GM12873 (cell line): ENCODE measurements around the gene CTNND1.

Source experiments
- CTCF ChIP-seq: IDR thresholded peaks from 2 replicates; pipeline ENCODE4 v1.5.1; 2012; ENCODE audit warnings: low read depth, mild to moderate bottlenecking, moderate library complexity, low read length, control low read depth; ENCODE audit not compliant: insufficient read depth; ENCODE audit errors: missing control alignments

Gene CTNND1

GRCh38 chr11:57732661-57733060 lies 28.9 kb upstream of the CTNND1 start:
- no peak for TF ChIP-seq CTCF

DNA sequence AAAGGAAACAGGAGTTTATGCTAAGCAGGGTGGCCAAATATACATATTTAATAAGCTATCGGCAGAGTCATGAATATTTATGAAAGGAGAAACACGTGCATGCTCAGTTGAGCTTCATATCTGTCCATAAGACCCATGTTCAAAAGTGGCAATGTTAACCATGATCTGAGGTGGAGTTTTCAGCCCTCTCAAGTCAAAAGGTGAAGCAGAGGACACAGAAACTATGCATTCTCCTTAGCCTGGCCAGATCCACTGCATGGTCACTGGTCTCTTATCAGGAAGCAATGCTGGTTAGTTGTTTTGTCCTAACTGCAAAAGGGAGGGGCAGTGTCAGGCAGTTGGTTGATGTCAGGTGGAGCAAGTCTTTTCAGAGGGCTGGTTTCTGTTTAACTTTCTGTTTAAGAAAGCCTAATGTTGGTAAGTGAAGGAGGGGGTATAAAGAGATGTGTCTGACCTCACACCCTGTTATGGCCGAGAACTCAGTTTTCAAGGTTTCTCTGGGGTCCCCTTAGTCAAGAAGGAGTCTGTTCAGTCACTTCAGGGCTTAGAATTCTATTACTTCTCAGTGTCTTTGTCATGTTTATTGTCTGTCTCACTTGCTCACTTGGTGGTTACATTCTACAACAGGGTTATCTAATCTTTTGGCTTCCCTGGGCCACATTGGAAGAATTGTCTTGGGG lies 25.8 kb upstream of the CTNND1 start:
- no peak for TF ChIP-seq CTCF

- TF ChIP-seq CTCF: no peak
Measured at GRCh38 chr11:57741132-57742086, 20.2 kb upstream of the CTNND1 start, which contains the start of gene SELENOH. SELENOH (plus strand) TSS chr11:57741491; CDS start chr11:57741596, 105 bp downstream.

- TF ChIP-seq CTCF: no peak
Measured at GRCh38 chr11:57742087-57742452, 19.5 kb upstream of the CTNND1 start.

GRCh38 chr11:57744357-57744756 lies 17.2 kb upstream of the CTNND1 start:
- no peak for TF ChIP-seq CTCF

DNA sequence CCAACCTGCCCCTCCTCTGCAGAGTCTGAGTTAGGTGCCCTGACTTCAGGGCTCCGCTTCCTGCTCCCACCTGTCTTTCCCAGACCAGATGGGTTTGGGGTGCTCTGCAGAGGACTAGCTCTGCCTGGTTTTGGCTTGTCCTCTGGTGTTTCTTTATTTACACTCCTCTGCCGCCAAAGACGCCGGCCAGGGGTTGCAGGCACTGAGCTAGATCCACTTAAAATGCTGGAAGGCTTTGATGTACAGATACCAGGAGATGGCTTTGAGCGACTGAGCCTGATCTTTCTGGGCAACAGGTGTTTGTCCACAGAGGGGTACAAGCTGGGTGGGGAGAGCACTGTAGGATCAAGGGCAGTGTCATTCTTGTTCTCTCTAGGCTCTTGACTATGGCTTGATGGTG lies 16.4 kb upstream of the CTNND1 start:
- no peak for TF ChIP-seq CTCF

- TF ChIP-seq CTCF: no peak
Measured at GRCh38 chr11:57746920-57747319, 14.7 kb upstream of the CTNND1 start.
